Activated T-helper 1 cell treated with anti-CD3 and anti-CD28 coated beads, Interleukin-12 subunit alpha, Interleukin-12 subunit beta, Interleukin-2, Interleukin-4 antibody, amounts not matched to agents 30 ng/mL and 10 ng/mL and 1 ng/mL, durations not matched to agents 14 hours and 24 hours and 36 hours (primary cell): ENCODE results near the gene CTDSPL. TPM values are rescaled to one million over a fixed set of nuclear protein-coding genes. Genes with fewer than 3 reads are reported as not detected.

Experiments used
- DNase-seq: peaks from one replicate; pipeline ENCODE4 v3.0.0; 2021; ENCODE audit warnings: low spot score
- H3K27ac Mint-ChIP-seq: one replicate; pipeline ENCODE4 v1.8.0; 2021; ENCODE audit warnings: mild to moderate bottlenecking, mixed read lengths
- H3K27me3 Mint-ChIP-seq: one replicate; pipeline ENCODE4 v1.8.0; 2022; ENCODE audit warnings: mild to moderate bottlenecking, moderate library complexity, mixed read lengths; ENCODE audit not compliant: insufficient read depth
- H3K36me3 Mint-ChIP-seq: one replicate; pipeline ENCODE4 v1.8.0; 2021; ENCODE audit warnings: low read depth, mixed read lengths
- H3K4me1 Mint-ChIP-seq: one replicate; pipeline ENCODE4 v1.8.0; 2021; ENCODE audit warnings: low read depth, mixed read lengths
- H3K4me3 Mint-ChIP-seq: one replicate; pipeline ENCODE4 v1.8.0; 2021; ENCODE audit warnings: mild to moderate bottlenecking, moderate library complexity, mixed read lengths
- H3K9me3 Mint-ChIP-seq: one replicate; pipeline ENCODE4 v1.8.0; 2021; ENCODE audit warnings: mixed read lengths
- intact Hi-C: fragments of 100-400 bp; cut with micrococcal nuclease; formaldehyde crosslinking; loops from one replicate; pipeline ENCODE4 v1.15.1; 2024
- total RNA-seq: library from RNA; stranded (reverse); gene quantifications from 2 replicates; pipeline ENCODE4 v1.2.3, GENCODE V29; 2022

CTDSPL gene
- total RNA-seq, 1 donor from 2014 or later, result 3.7 TPM

DNA sequence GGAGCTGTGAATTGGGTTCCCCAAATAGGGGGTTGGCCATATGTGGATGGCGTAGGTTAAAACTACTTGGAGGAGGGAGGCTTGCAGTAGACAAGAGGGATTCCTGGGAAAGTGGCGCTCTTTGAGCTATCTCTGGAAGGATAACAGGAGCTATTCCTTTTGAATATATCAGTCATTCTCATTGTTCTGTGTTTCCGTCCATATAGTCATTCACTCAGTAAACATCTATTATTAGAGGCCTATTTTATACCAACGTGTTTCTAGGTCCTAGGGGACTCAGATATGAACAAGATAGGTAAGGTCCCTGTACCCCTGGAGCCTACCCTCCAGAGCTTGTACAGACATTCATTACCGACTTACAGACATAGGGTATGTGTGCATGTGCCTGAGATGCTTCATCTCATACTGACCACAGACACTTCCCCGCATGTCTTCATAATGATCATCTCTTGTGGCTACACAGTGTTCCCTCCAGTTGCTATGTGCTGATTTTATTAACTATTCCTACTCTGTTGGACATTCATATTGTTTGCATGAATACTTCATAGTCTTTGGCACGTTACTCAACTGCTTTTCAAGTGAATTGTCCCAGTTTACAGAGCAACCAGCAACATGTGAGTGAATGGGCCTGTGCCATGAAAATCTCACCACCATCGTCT, 73.1 kb downstream of the CTDSPL start:
- no peaks in the 10 kb centered on the region for H3K9me3 Mint-ChIP-seq
- intact Hi-C loops, result no loop called here
- no peak for DNase-seq
- H3K27ac Mint-ChIP-seq, result no peak overlapping the region
- no peaks in the 10 kb centered on the region for H3K4me1 Mint-ChIP-seq
- H3K4me3 Mint-ChIP-seq, result no peak overlapping the region
- no peaks in the 10 kb centered on the region for H3K36me3 Mint-ChIP-seq
- peaks cover 9% of the 10 kb centered on the region for H3K27me3 Mint-ChIP-seq

DNA sequence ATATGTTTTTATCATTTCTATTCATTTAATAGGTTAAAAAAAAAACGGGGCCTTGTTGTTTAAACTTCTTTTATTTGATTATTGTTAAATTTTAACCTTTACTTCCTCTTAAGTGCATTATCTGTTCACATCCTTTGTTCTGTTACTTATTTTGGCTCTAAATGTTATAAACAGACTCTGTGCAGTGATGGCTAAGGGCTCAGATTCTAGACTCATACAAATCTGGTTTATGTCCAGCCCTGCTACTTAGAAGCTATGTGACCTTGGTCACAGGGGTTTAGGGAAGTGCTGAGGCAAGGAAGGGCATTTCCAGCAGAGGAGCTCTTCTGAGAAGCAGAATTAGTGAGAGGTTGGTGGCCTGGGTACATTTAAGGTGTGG, 73.6 kb downstream of the CTDSPL start:
- intact Hi-C loops, result no loop called here
- DNase-seq, result no peak
- Mint-ChIP-seq H3K9me3 (no peaks in the 10 kb centered on the region), H3K27ac (no peak overlapping the region), H3K4me1 (no peaks in the 10 kb centered on the region), H3K27me3 (peaks cover 9% of the 10 kb centered on the region), H3K4me3 (no peak overlapping the region), H3K36me3 (no peaks in the 10 kb centered on the region)

DNA sequence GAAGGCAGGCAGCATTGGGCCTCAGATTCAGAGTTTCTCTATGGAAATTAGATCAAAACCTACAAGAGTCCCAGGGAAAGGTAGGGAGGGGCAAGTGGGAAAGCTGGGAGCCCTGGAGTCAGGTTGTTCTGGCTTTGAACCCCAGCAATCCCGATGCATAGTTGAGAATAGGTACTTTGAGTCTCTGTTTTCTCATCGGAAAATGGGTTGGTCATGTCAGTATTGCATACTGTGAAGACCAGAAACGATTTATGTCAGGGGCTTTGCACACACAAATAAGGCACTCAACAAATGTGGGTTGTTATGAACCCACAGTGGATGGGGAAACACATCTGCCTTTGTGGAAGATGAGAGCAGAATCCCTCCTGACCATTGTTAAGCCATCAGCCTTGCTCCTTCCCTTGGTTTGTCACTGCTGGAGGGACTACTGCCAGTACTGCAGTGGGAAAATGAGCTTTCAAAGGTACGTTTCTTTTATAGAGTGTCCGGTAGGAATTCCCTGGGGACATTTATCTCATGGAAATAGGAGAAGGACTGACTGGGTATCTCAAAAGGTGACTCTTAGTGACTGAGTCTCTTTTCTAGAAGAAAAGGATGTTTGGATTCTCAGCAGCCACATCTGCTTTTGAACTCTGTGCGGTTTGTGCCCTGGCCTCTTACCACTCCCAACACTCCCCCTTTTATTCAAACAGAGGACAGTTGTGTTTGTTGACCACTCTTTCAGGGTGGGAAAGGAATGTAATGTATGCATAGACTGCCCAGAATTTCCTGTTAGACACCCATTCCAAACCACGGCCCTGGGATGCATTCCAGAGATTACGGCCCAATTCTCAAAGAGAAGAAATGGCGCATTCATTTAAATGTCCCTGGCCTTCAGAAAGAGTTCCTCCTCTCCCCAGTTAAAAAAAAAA, 74.3 kb downstream of the CTDSPL start:
- no peaks in the 10 kb centered on the region for H3K9me3 Mint-ChIP-seq
- H3K36me3 Mint-ChIP-seq, result no peaks in the 10 kb centered on the region
- H3K27me3 Mint-ChIP-seq, result peaks cover 7% of the 10 kb centered on the region
- DNase-seq, result no peak
- no peak overlapping the region for H3K27ac Mint-ChIP-seq
- intact Hi-C loops, result no loop called here
- H3K4me1 Mint-ChIP-seq, result no peaks in the 10 kb centered on the region
- H3K4me3 Mint-ChIP-seq, result no peak overlapping the region

DNA sequence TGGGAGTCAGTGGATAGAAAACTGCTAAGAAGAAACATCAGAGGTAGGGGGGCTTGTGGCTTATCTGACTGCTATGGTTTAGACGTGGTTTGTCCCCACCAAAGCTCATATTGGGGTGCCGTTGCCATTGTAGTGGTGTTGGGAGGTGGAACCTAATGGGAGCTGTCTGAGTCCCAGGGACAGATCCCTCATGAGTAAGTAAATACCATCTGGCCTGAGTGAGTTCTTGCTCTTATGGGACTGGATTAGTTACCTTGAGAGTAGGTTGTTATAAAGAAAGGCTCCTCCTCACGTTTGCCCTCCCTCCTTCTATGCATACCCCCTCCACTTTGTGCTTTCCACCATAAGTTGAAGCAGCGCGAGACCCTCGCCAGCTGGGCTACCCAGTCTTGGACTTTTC, 75.5 kb downstream of the CTDSPL start:
- Mint-ChIP-seq H3K36me3 (no peaks in the 10 kb centered on the region), H3K4me3 (no peak overlapping the region), H3K27me3 (peaks cover 7% of the 10 kb centered on the region), H3K4me1 (no peaks in the 10 kb centered on the region), H3K27ac (no peak overlapping the region), H3K9me3 (no peaks in the 10 kb centered on the region)
- DNase-seq, result no peak
- intact Hi-C loops, result no loop called here

DNA sequence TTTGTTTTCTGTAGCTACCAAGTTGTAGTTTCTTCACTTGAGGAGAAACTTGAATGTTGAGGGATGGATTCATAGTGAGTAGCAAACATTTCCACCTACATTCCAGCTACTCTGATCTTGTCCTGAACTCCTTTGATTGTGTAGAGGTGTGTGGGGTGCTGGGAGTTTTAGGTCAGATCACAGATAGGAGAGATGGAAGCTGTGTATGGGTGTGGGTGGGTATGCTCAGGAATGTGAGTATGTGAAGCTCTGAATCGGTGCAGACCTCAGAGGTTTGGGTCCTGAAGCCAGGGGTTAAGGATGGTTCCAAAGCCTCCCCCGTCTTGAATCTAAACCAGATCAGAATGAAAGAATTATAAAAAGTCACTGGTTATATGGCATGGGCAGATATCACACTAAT, 76.3 kb downstream of the CTDSPL start:
- no peak overlapping the region for H3K27ac Mint-ChIP-seq
- no peak overlapping the region for H3K4me3 Mint-ChIP-seq
- no peak for DNase-seq
- intact Hi-C loops, result no loop called here
- H3K36me3 Mint-ChIP-seq, result no peaks in the 10 kb centered on the region
- no peaks in the 10 kb centered on the region for H3K4me1 Mint-ChIP-seq
- no peaks in the 10 kb centered on the region for H3K9me3 Mint-ChIP-seq
- peaks cover 7% of the 10 kb centered on the region for H3K27me3 Mint-ChIP-seq

DNA sequence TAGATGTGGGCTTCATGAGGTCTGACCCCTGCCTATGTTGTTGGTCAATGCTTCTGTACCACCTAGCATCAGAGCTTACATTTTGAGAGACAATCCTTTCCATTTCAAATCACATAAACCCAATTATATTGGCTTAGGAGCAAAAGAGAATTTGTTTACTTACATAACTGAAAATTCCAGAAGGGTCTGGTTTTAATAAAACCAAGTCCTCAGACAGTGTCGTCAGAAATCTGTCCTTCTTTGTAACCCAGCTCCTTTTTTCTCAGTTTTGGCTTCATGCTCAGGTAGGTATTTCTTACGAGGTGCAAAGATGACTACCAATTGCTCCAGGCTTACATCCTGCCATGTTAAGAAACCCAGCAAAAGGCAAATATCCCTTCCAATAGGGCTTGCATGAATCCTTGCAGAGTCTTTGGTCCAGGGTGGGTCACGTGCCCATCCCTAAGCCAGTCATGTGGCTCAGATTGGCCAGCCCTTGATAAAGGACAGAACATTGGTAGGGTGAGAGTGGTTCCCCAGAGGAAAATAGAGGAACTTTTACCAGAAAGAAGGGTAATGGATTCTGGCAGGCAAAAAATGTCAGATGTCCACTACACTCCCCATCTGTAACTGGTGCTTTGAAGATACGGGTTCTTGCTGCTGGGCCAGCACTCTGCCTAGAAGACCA, 78.7 kb downstream of the CTDSPL start:
- Mint-ChIP-seq H3K36me3 (no peaks in the 10 kb centered on the region), H3K4me1 (peaks cover 9% of the 10 kb centered on the region), H3K4me3 (no peak overlapping the region), H3K27me3 (peaks cover 7% of the 10 kb centered on the region), H3K9me3 (no peaks in the 10 kb centered on the region), H3K27ac (no peak overlapping the region)
- intact Hi-C loops, result no loop called here
- DNase-seq, result no peak

DNA sequence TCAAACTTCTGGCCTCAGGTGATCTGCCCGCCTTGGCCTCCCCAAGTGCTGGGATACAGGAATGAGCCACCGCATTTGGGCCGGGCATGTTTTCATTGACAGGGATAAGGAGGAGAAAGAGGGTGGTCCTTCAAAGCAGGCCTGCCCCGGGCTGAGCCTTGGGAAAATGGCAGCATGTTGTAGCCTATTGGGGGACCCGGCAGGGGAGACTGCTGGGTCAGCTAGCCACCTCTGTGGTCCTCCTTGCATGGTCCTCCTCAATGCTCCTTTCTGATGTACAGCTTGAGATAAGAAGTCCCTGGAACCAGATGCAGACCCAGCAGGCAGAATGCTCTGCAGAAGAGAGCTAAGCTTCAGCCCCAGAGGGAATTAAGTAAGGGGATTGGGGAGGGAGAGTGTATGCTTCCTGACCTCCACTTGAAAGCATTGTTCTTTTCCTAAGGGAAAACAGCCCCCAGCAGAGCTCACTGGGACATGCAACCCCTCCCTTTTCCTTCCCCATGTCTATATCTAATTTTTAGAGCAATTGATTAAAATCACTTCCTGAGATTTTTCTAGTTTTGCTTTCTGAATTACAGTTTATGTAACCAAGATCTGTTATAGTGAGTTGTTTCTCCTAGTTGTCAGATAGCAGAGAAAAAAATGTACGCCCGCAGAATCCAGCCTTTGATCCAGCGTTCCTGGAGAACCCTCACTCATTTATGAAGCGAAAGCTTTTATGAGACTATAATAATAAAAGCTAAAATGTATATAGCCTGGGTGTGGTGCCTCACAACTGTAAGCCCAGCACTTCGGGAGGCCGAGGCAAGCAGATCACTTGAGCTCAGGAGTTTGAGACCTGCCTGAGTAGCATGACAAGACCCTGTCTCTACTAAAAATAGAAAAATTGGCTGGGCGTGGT, 80.2 kb downstream of the CTDSPL start:
- Mint-ChIP-seq H3K36me3 (no peaks in the 10 kb centered on the region), H3K27me3 (peaks cover 4% of the 10 kb centered on the region)
- intact Hi-C loops, result no loop called here

DNA sequence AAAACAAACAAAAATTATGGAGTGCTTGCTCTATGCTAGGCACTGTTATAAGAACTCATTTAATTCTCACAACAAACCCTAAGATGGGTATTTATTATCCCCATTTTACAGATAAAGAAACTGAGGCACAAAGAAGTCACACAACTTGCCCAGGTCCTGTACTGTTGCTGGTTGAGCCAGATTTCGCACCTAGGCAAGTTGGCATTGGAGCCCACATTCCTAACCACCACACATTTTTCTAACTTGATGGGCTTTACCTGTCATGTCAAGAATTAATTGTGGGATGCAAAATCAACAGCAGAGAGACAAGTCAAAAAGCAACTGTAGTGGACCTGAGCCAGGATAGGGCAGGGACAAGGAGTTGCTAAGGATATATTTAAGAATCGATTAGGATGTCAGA, 81.0 kb downstream of the CTDSPL start:
- DNase-seq, result no peak
- Mint-ChIP-seq H3K9me3 (no peaks in the 10 kb centered on the region), H3K27ac (no peak overlapping the region), H3K4me3 (no peak overlapping the region), H3K27me3 (peaks cover 4% of the 10 kb centered on the region), H3K36me3 (no peaks in the 10 kb centered on the region), H3K4me1 (peaks cover 9% of the 10 kb centered on the region)
- intact Hi-C loops, result no loop called here

More for the DNA sequence above, 80.2 kb downstream of the CTDSPL start:
- Mint-ChIP-seq H3K4me1 (peaks cover 9% of the 10 kb centered on the region), H3K9me3 (no peaks in the 10 kb centered on the region), H3K27ac (no peak overlapping the region), H3K4me3 (no peak overlapping the region)
- DNase-seq, result no peak

DNA sequence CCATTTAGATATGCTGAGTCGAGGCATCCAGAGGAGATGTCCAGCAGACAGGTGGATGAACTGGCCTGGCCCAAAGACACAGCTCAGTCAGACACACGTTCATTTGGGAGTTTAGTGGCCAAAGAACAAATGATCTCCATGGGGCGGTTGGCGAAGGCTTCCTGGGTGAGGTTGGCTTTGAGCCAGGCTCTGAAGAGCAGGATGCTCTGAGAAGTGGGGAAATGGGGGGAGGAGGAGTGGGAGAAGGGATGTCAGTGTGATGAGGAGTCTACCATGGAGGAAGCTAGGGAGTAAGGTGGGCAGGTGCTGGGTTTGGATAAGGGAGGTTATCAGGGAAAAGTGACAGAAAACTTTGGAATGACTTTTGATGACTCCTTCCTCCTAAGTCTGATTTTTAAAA, 81.4 kb downstream of the CTDSPL start:
- Mint-ChIP-seq H3K27ac (no peak overlapping the region), H3K4me3 (no peak overlapping the region), H3K4me1 (peaks cover 9% of the 10 kb centered on the region), H3K27me3 (peaks cover 2% of the 10 kb centered on the region), H3K9me3 (no peaks in the 10 kb centered on the region), H3K36me3 (no peaks in the 10 kb centered on the region)
- intact Hi-C loops, result no loop called here
- DNase-seq, result no peak

DNA sequence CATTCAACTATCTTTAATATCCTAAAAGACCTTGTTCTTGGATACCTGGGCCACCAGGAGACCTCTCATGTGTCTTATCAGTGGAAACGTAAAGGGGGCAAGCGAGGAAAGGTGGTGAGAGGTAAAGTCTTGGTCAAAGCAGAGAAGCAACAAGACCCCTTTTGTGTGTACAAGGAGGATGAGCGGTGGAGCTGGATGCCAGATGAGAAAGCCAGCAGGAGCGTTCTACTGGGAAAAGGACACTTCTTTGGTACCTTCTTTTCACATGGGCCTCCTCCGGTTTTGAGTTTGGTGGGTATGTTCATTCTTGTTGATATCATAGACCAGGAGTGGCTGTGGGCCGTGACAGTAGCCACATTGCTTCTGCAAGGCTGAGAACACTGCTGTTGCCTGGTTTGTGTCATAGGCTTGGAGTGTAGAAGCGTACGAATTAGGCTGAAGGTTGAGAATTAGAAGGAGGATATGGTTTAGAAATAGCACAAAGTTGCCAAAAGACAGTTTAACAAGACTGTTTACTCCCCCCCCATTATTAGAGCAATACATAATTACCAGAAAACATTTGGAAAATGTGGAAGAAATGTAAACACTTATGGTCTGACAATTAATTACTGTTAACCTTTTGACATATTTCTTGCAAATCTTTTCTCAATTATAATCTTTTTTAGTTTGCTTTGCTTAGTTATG, 82.1 kb downstream of the CTDSPL start:
- Mint-ChIP-seq H3K4me1 (peaks cover 9% of the 10 kb centered on the region), H3K36me3 (no peaks in the 10 kb centered on the region), H3K9me3 (no peaks in the 10 kb centered on the region), H3K27ac (no peak overlapping the region), H3K27me3 (no peaks in the 10 kb centered on the region), H3K4me3 (no peak overlapping the region)
- DNase-seq, result no peak
- intact Hi-C loops, result no loop called here

DNA sequence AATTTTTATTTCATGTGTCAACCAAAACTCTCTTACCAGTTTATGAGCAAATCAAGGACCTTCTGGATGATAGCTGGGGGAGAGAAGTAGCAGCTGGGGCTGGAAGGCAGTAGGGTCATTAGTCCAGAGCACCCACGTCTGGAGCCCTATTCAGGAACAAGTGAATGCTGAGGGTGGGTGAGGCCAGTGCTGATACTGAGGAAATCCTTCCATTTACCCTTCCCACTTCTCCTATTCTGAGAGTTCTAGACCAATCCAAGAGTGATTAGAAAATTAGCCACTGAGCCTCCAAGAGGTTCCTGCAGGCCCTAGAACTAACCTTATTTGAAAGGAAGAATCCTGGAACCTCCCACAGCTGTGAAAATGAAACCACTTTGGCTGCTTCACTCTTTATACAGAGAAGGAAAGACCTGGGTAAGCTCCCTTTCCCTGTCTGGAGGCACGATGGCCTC, 82.7 kb downstream of the CTDSPL start:
- H3K27ac Mint-ChIP-seq, result no peak overlapping the region
- no peak for DNase-seq
- intact Hi-C loops, result no loop called here
- H3K4me1 Mint-ChIP-seq, result peaks cover 9% of the 10 kb centered on the region
- no peaks in the 10 kb centered on the region for H3K36me3 Mint-ChIP-seq
- H3K27me3 Mint-ChIP-seq, result no peaks in the 10 kb centered on the region
- no peaks in the 10 kb centered on the region for H3K9me3 Mint-ChIP-seq
- H3K4me3 Mint-ChIP-seq, result no peak overlapping the region
